H1 (cell line): ENCODE measurements around the gene PDX1. TPM values are rescaled to one million over a fixed set of nuclear protein-coding genes. Genes with fewer than 3 reads are reported as not detected.
A peak's percentile ranks its signal among the peaks of the same experiment; 100 is the strongest.

Experiments
- CTCF ChIA-PET: fragments of 300-600 bp; sonication (Branson Sonifier 250); formaldehyde crosslinking; loops from one replicate; lab custom pipeline; 2021; ENCODE audit not compliant: partially characterized antibody; lab: Charles Lee
- POLR2A ChIA-PET: fragments of 300-600 bp; sonication (Branson Sonifier 250); formaldehyde crosslinking; loops from one replicate; lab custom pipeline; 2021; ENCODE audit warnings: inconsistent platforms; ENCODE audit not compliant: partially characterized antibody; lab: Charles Lee
- DNase-seq, 2 experiments: peaks; one replicate each; pipeline versions ENCODE4 v3.0.0 to v3.0.0-alpha.2; 2010 to 2022; ENCODE audit warnings: low spot score in 2 of 2, low read depth in 1 of 2, mixed read lengths in 1 of 2
- FAIRE-seq: peaks from 2 replicates; lab custom pipeline; 2011; peaks lifted over from hg19 to GRCh38; lab: Jason Lieb, UNC
- H2AFZ ChIP-seq: 2 replicates; pipeline ENCODE4 v1.8.1; 2012; ENCODE audit warnings: low read length, inconsistent platforms
- H2AK5ac ChIP-seq: 2 replicates; pipeline ENCODE4 v1.6.1; 2013; ENCODE audit warnings: low read depth, low read length
- H2BK120ac ChIP-seq: replicated peaks from 2 replicates; pipeline ENCODE3; 2013; ENCODE audit warnings: low read depth, low read length, inconsistent platforms
- H2BK12ac ChIP-seq: 2 replicates; pipeline ENCODE4 v1.6.1; 2013; ENCODE audit warnings: low read depth, low read length
- H2BK15ac ChIP-seq: 2 replicates; pipeline ENCODE4 v1.6.1; 2013; ENCODE audit warnings: low read length
- H2BK20ac ChIP-seq: 2 replicates; pipeline ENCODE4 v1.6.1; 2013; ENCODE audit warnings: low read length
- H2BK5ac ChIP-seq: 2 replicates; pipeline ENCODE4 v1.6.1; 2013; ENCODE audit warnings: low read depth, low read length
- H3K14ac ChIP-seq: 2 replicates; pipeline ENCODE4 v1.6.1; 2013; ENCODE audit warnings: inconsistent platforms; ENCODE audit not compliant: insufficient read length
- H3K18ac ChIP-seq: 2 replicates; pipeline ENCODE4 v1.6.1; 2013; ENCODE audit warnings: low read length; ENCODE audit errors: extremely low read depth
- H3K23ac ChIP-seq: 2 replicates; pipeline ENCODE4 v1.6.1; 2013; ENCODE audit warnings: inconsistent platforms; ENCODE audit not compliant: insufficient read length
- H3K23me2 ChIP-seq: 2 replicates; pipeline ENCODE4 v1.6.1; 2013; ENCODE audit warnings: low read depth, low read length
- H3K27ac ChIP-seq: 2 replicates; pipeline ENCODE4 v1.6.1; 2011; ENCODE audit warnings: low read depth, low read length, inconsistent platforms
- H3K27me3 ChIP-seq, 4 experiments: replicated peaks in 1 of 4; 1 replicate in 1 of 4; 2 replicates in 3 of 4; pipeline versions ENCODE4 v1.6.1 to v1.8.1; 2011 to 2013; ENCODE audit warnings: low read length in 3 of 4, mild to moderate bottlenecking in 3 of 4, inconsistent platforms in 2 of 4, mixed read lengths in 2 of 4, moderate library complexity in 1 of 4; ENCODE audit not compliant: control insufficient read depth in 3 of 4, insufficient read depth in 3 of 4; ENCODE audit errors: extremely low read depth in 1 of 4
- H3K36me3 ChIP-seq, 4 experiments: 2 replicates each; pipeline versions ENCODE4 v1.6.1 to v1.8.1; 2011 to 2013; ENCODE audit warnings: mild to moderate bottlenecking in 4 of 4, low read length in 3 of 4, moderate library complexity in 2 of 4, control low read depth in 1 of 4, inconsistent platforms in 1 of 4; ENCODE audit not compliant: insufficient read depth in 4 of 4, control insufficient read depth in 2 of 4
- H3K4ac ChIP-seq: replicated peaks from 2 replicates; pipeline ENCODE3; 2013; ENCODE audit warnings: low read length, low read depth, mixed read lengths, inconsistent platforms; ENCODE audit not compliant: insufficient read length
- H3K4me1 ChIP-seq, 4 experiments: replicated peaks in 1 of 4; 1 replicate in 1 of 4; 2 replicates in 3 of 4; pipeline versions ENCODE4 v1.6.1 to v1.8.1; 2011 to 2013; ENCODE audit warnings: low read length in 3 of 4, inconsistent platforms in 2 of 4, mixed read lengths in 1 of 4; ENCODE audit not compliant: insufficient read depth in 4 of 4, control insufficient read depth in 3 of 4
- H3K4me2 ChIP-seq, 2 experiments: 2 replicates each; pipeline versions ENCODE4 v1.6.1 to v1.8.1; 2011 to 2013; ENCODE audit warnings: low read depth in 2 of 2, low read length in 2 of 2, control low read depth in 1 of 2, inconsistent platforms in 1 of 2, mild to moderate bottlenecking in 1 of 2; ENCODE audit not compliant: insufficient read depth in 1 of 2
- H3K4me3 ChIP-seq, 4 experiments: fragments of 200-600, 300-600 bp in 1 of 4; sonication (generic), shearing (Covaris generic), sonication (Bioruptor Twin) in 1 of 4; 2 replicates each; pipeline versions ENCODE4 v1.5.1 to v1.8.1; 2011 to 2016; ENCODE audit warnings: low read length in 4 of 4, low read depth in 3 of 4, control low read depth in 2 of 4, inconsistent platforms in 2 of 4, mild to moderate bottlenecking in 2 of 4, mixed read lengths in 1 of 4, moderate library complexity in 1 of 4; ENCODE audit not compliant: insufficient read depth in 2 of 4; ENCODE audit errors: extremely low read depth in 1 of 4
- H3K56ac ChIP-seq: replicated peaks from 2 replicates; pipeline ENCODE3; 2013; ENCODE audit warnings: low read depth, mild to moderate bottlenecking, mixed read lengths, low read length, inconsistent platforms; ENCODE audit not compliant: insufficient read length
- H3K79me1 ChIP-seq: 2 replicates; pipeline ENCODE4 v1.6.1; 2013; ENCODE audit warnings: low read depth, low read length, control low read depth
- H3K79me2 ChIP-seq, 2 experiments: 2 replicates each; pipeline versions ENCODE4 v1.6.1 to v1.8.1; 2012 to 2013; ENCODE audit warnings: low read length in 2 of 2, mild to moderate bottlenecking in 2 of 2, inconsistent platforms in 1 of 2; ENCODE audit not compliant: insufficient read depth in 2 of 2, control insufficient read depth in 1 of 2
- H3K9ac ChIP-seq, 4 experiments: replicated peaks in 1 of 4; 1 replicate in 1 of 4; 2 replicates in 3 of 4; pipeline versions ENCODE4 v1.6.1 to v1.8.1; 2011 to 2013; ENCODE audit warnings: low read depth in 3 of 4, low read length in 3 of 4, control low read depth in 2 of 4, mild to moderate bottlenecking in 2 of 4, moderate library complexity in 2 of 4, inconsistent platforms in 1 of 4; ENCODE audit errors: extremely low read depth in 1 of 4
- H3K9me3 ChIP-seq, 2 experiments: 2 replicates each; pipeline versions ENCODE4 v1.6.1 to v1.8.1; 2012 to 2013; ENCODE audit warnings: mild to moderate bottlenecking in 2 of 2, moderate library complexity in 2 of 2, control low read depth in 1 of 2, inconsistent platforms in 1 of 2, low read depth in 1 of 2, low read length in 1 of 2, mixed read lengths in 1 of 2; ENCODE audit not compliant: insufficient read depth in 2 of 2
- H4K20me1 ChIP-seq, 2 experiments: replicated peaks in 1 of 2; 2 replicates each; pipeline versions ENCODE3 to v1.8.1; 2011 to 2013; ENCODE audit warnings: inconsistent platforms in 2 of 2, low read length in 2 of 2, mild to moderate bottlenecking in 1 of 2; ENCODE audit not compliant: insufficient read depth in 2 of 2, control insufficient read depth in 1 of 2
- H4K5ac ChIP-seq: 2 replicates; pipeline ENCODE4 v1.6.1; 2013; ENCODE audit warnings: low read length, low read depth, mixed read lengths, inconsistent platforms; ENCODE audit not compliant: insufficient read length
- H4K8ac ChIP-seq: 2 replicates; pipeline ENCODE4 v1.8.0; 2013; ENCODE audit warnings: mild to moderate bottlenecking, moderate library complexity, low read length, inconsistent platforms; ENCODE audit not compliant: insufficient read depth; ENCODE audit errors: extremely low read depth
- H4K91ac ChIP-seq: replicated peaks from 2 replicates; pipeline ENCODE3; 2013; ENCODE audit warnings: low read length, mixed read lengths, inconsistent platforms; ENCODE audit not compliant: insufficient read length
- EZH2 ChIP-seq: fragments of 200-600 bp; sonication (generic); IDR thresholded peaks from 2 replicates; pipeline ENCODE4 v1.7.1; 2012; ENCODE audit warnings: low read depth, mild to moderate bottlenecking, moderate library complexity, low read length, inconsistent platforms; ENCODE audit not compliant: severe bottlenecking
- MAX ChIP-seq: IDR thresholded peaks from 2 replicates; pipeline ENCODE4 v1.6.1; 2012; ENCODE audit warnings: inconsistent platforms
- SRF ChIP-seq: IDR thresholded peaks from 2 replicates; pipeline ENCODE4 v1.6.1; 2011; ENCODE audit warnings: mild to moderate bottlenecking, low read depth, low read length, moderate library complexity
- SUZ12 ChIP-seq: fragments of 200-600 bp; sonication (generic); IDR thresholded peaks from 2 replicates; pipeline ENCODE4 v1.6.1; 2012; ENCODE audit warnings: mild to moderate bottlenecking, inconsistent platforms, low read length, moderate library complexity, mixed read lengths
- WGBS, 2 experiments: shearing (Covaris generic) in 1 of 2; methylation state at CpG; one replicate each; pipeline versions ENCODE4 v1.1.6 to v1.1.7; 2013 to 2015; ENCODE audit warnings: low lambda C conversion rate in 2 of 2, mixed read lengths in 2 of 2, inconsistent platforms in 1 of 2, low coverage in 1 of 2, missing lambda C conversion rate in 1 of 2; ENCODE audit not compliant: insufficient replicate concordance in 2 of 2, insufficient coverage in 1 of 2, insufficient read length in 1 of 2; ENCODE audit errors: extremely low coverage in 1 of 2, missing lambda C conversion rate in 1 of 2; 5-methylcytosine and 5-hydroxymethylcytosine counted together
- polyA plus RNA-seq, 7 experiments: library from polyadenylated mRNA; depleted of rRNA in 3 of 7; stranded (reverse) in 5 of 7; unstranded in 2 of 7; fragments of >200 nt in 5 of 7; fragments of 200-250 nt in 2 of 7; gene quantifications; 1 replicate in 5 of 7; 2 replicates in 1 of 7; 4 replicates in 1 of 7; pipeline versions ENCODE4 v1.2.1 to v1.2.3, GENCODE V29; 2011 to 2013; ENCODE audit warnings: missing spikeins in 2 of 7, mixed read lengths in 2 of 7
- total RNA-seq: library from RNA; stranded (reverse); fragmentation: NEBNext Ultra II Directional; extraction: Animal tissue kit (Norgen Biotek cat#: 25700); gene quantifications from 2 replicates; pipeline ENCODE4 v1.2.1, GENCODE V29; 2021

Gene PDX1
- total and polyA plus RNA-seq, 2 of the 8 experiments (the other 6 are each of a cell fraction or from before 2014, with no cell fraction given): not detected

- H3K4me3 ChIP-seq: no peak overlapping the region
- H2BK12ac ChIP-seq: no peak overlapping the region
- DNase-seq: no peak
- no peak overlapping the region for H2BK15ac ChIP-seq
- no peak overlapping the region for H4K8ac ChIP-seq
- H4K20me1 ChIP-seq: peaks cover 24 to 41% of the 10 kb centered on the region in 2 experiments
- no peak overlapping the region for H2AFZ ChIP-seq
- no peaks in the 10 kb centered on the region for H3K79me1 ChIP-seq
- peak overlapping the region in 1 of 2 experiments; percentile 10; a peak in 1 of 4 replicates for H3K4me2 ChIP-seq
- H2BK5ac ChIP-seq: no peak overlapping the region
- CTCF ChIA-PET: interaction anchor here (0.6 to 19.7 kb wide), 7 partner anchors 8 to 1711 kb away, joined by 3 to 283 read pairs (median 7); partner anchors contain the start of genes CDX2 and URAD
- H3K23ac ChIP-seq: no peak overlapping the region
- H3K18ac ChIP-seq: no peak overlapping the region
- TF ChIP-seq EZH2 (peak; percentile 77), SRF (no peak), MAX (no peak), SUZ12 (peak; percentile 81; the same call in 1 of the 2 replicates)
- H2BK120ac ChIP-seq: no peak overlapping the region
- peaks cover 10 to 35% (median 20%) of the 10 kb centered on the region in 4 experiments; a peak in 6 of 7 replicates for H3K4me1 ChIP-seq
- H2AK5ac ChIP-seq: no peak overlapping the region
- 13% methylated on average over 9 of the region's 9 CpGs; no CpG with 5 or more reads in 1 of the 2 experiments for WGBS, 2 experiments
- H3K23me2 ChIP-seq: peaks cover 4% of the 10 kb centered on the region; the same call in 1 of the 2 replicates
- H3K56ac ChIP-seq: no peak overlapping the region
- H3K9me3 ChIP-seq: no peaks in the 10 kb centered on the region
- H3K9ac ChIP-seq: no peak overlapping the region
- H3K14ac ChIP-seq: no peak overlapping the region
- H3K79me2 ChIP-seq: no peaks in the 10 kb centered on the region
- no peak overlapping the region for H3K27ac ChIP-seq
- POLR2A ChIA-PET: no interaction called here
- no peak overlapping the region for H4K5ac ChIP-seq
- H2BK20ac ChIP-seq: no peak overlapping the region
- no peak overlapping the region for H4K91ac ChIP-seq
- no peak for FAIRE-seq
- no peak overlapping the region for H3K4ac ChIP-seq
- peaks cover 92 to 100% (median 98%) of the 10 kb centered on the region in 4 experiments for H3K27me3 ChIP-seq
- H3K36me3 ChIP-seq: peaks cover 0 to under 1% (median 0%) of the 10 kb centered on the region in 4 experiments; a peak in 1 of 8 replicates
These were observed 43.2 kb downstream of the PDX1 start for GRCh38 chr13:27962982-27963381.
